ENCODE measurements around the gene NTNG2.

- TF ChIP-seq CTCF (IDR thresholded peaks at IDR 0.05) = no peak
- TF ChIP-seq ZFX (IDR thresholded peaks at IDR 0.05; ENCODE audit: borderline replicate concordance) = no peak
Observed at GRCh38 chr9:132135456-132135855, 26.4 kb upstream of the NTNG2 start.
